GM23338 (cell line): ENCODE measurements around the gene PLEK. TPM values are rescaled to one million over a fixed set of nuclear protein-coding genes. Genes with fewer than 3 reads are reported as not detected.
"Not testable (repeated sequence)": the region's sequence is repeated elsewhere in the genome, so short reads cannot be mapped to it uniquely, and the experiment has no call there.

Experiments used
- ATAC-seq: fragments of 200-7000 bp; cut with Tn5 transposase; 3 replicates; pipeline ENCODE4 v1.9.1; 2020
- DNase-seq: peaks from one replicate; pipeline ENCODE4 v3.0.0-alpha.2; 2015; ENCODE audit warnings: low spot score
- H2AFZ ChIP-seq: fragments of 200-600 bp; sonication (generic); 2 replicates; pipeline ENCODE4 v1.8.0; 2016; ENCODE audit warnings: antibody characterized with exemption, mild to moderate bottlenecking, moderate library complexity
- H3F3A ChIP-seq: fragments of 200-600 bp; sonication (generic); replicated peaks from 2 replicates; pipeline ENCODE4 v1.8.0; 2017; ENCODE audit warnings: antibody characterized with exemption, mixed run types, low read depth
- H3K27ac ChIP-seq: fragments of 200-600 bp; sonication (generic); 2 replicates; pipeline ENCODE4 v1.6.1; 2016; ENCODE audit warnings: low read depth
- H3K27me3 ChIP-seq: fragments of 200-600 bp; sonication (generic); 2 replicates; pipeline ENCODE4 v1.8.0; 2016; ENCODE audit warnings: mild to moderate bottlenecking, mixed run types, moderate library complexity; ENCODE audit not compliant: insufficient read depth
- H3K36me3 ChIP-seq: fragments of 200-600 bp; sonication (generic); 2 replicates; pipeline ENCODE4 v1.8.0; 2016; ENCODE audit warnings: mild to moderate bottlenecking; ENCODE audit not compliant: insufficient read depth
- H3K4me1 ChIP-seq: fragments of 200-600 bp; sonication (generic); 2 replicates; pipeline ENCODE4 v1.8.0; 2016; ENCODE audit warnings: mild to moderate bottlenecking, moderate library complexity; ENCODE audit not compliant: insufficient read depth
- H3K4me2 ChIP-seq: fragments of 200-600 bp; sonication (generic); 2 replicates; pipeline ENCODE4 v1.7.1; 2017; ENCODE audit warnings: mixed run types
- H3K4me3 ChIP-seq: fragments of 200-600 bp; sonication (generic); 2 replicates; pipeline ENCODE4 v1.6.1; 2016; ENCODE audit warnings: mixed run types
- H3K79me2 ChIP-seq: fragments of 200-600 bp; sonication (generic); replicated peaks from 2 replicates; pipeline ENCODE4 v1.8.0; 2017; ENCODE audit warnings: mild to moderate bottlenecking; ENCODE audit not compliant: insufficient read depth
- H3K9me2 ChIP-seq: fragments of 200-600 bp; sonication (generic); 2 replicates; pipeline ENCODE4 v1.8.0; 2017; ENCODE audit not compliant: insufficient read depth
- H4K20me1 ChIP-seq: fragments of 200-600 bp; sonication (generic); replicated peaks from 2 replicates; pipeline ENCODE4 v1.8.0; 2017; ENCODE audit warnings: mild to moderate bottlenecking; ENCODE audit not compliant: insufficient read depth
- H3K27ac Mint-ChIP-seq: 2 replicates; pipeline ENCODE4 v1.8.0; 2020; ENCODE audit warnings: inconsistent platforms, mild to moderate bottlenecking, moderate library complexity, mixed read lengths
- H3K27me3 Mint-ChIP-seq: 3 replicates; pipeline ENCODE4 v1.8.0; 2022; ENCODE audit warnings: low read depth, mild to moderate bottlenecking, moderate library complexity, mixed read lengths, inconsistent platforms; ENCODE audit not compliant: insufficient read depth, poor library complexity
- H3K36me3 Mint-ChIP-seq: 3 replicates; pipeline ENCODE4 v1.8.0; 2021; ENCODE audit warnings: low read depth, mild to moderate bottlenecking, inconsistent platforms, moderate library complexity, mixed read lengths
- H3K4me1 Mint-ChIP-seq: 3 replicates; pipeline ENCODE4 v1.8.0; 2020; ENCODE audit warnings: mild to moderate bottlenecking, inconsistent platforms, mixed read lengths
- H3K4me3 Mint-ChIP-seq: 3 replicates; pipeline ENCODE4 v1.8.0; 2021; ENCODE audit warnings: moderate library complexity, mild to moderate bottlenecking, inconsistent platforms, mixed read lengths
- H3K9me3 Mint-ChIP-seq: 3 replicates; pipeline ENCODE4 v1.8.0; 2020; ENCODE audit warnings: moderate library complexity, mild to moderate bottlenecking, inconsistent platforms, mixed read lengths
- EZH2 ChIP-seq: fragments of 200-600 bp; sonication (generic); IDR thresholded peaks from one replicate; pipeline ENCODE4 v1.8.0; 2017; ENCODE audit warnings: antibody characterized with exemption, mild to moderate bottlenecking, low read depth; ENCODE audit not compliant: unreplicated experiment
- JUNB ChIP-seq: IDR thresholded peaks from one replicate; pipeline ENCODE4 v1.6.1; 2016; ENCODE audit warnings: antibody characterized with exemption; ENCODE audit not compliant: unreplicated experiment
- NANOG ChIP-seq: IDR thresholded peaks from 2 replicates; pipeline ENCODE4 v1.6.1; 2016; ENCODE audit warnings: antibody characterized with exemption, borderline replicate concordance
- POLR2AphosphoS5 ChIP-seq: IDR thresholded peaks from 2 replicates; pipeline ENCODE4 v1.6.1; 2016; ENCODE audit warnings: antibody characterized with exemption, low read depth
- STAT1 ChIP-seq: IDR thresholded peaks from one replicate; pipeline ENCODE4 v1.6.1; 2016; ENCODE audit warnings: antibody characterized with exemption; ENCODE audit not compliant: unreplicated experiment
- ZNF114 ChIP-seq: fragments of 250-450 bp; sonication (Bioruptor Pico); IDR thresholded peaks from 2 replicates; pipeline ENCODE4 v1.5.0; 2020; ENCODE audit warnings: mild to moderate bottlenecking, moderate library complexity
- polyA plus RNA-seq: library from polyadenylated mRNA; unstranded; fragments of >200 nt; fragmentation: Nextera tagmentation; extraction: Ambion mirVana; gene quantifications from 2 replicates; pipeline ENCODE4 v1.2.1, GENCODE V29; 2016
- total RNA-seq: library from RNA; depleted of rRNA; stranded (reverse); fragments of >200 nt; shearing (Covaris generic); gene quantifications from 2 replicates; pipeline ENCODE4 v1.2.3, GENCODE V29; 2014
- TF ChIP-seq, protein P1 (sequence below): fragments of 250-450 bp; sonication (Bioruptor Pico); IDR thresholded peaks from 2 replicates; pipeline ENCODE4 v1.5.0; 2020; ENCODE audit warnings: mild to moderate bottlenecking, moderate library complexity
- TF ChIP-seq, protein P2 (sequence below), 2 experiments: fragments of 200-600 bp in 1 of 2; sonication (generic) in 1 of 2; conservative IDR thresholded peaks; 2 replicates each; pipeline versions ENCODE4 v1.5.1 to v1.6.1; 2016 to 2017; ENCODE audit warnings: antibody characterized with exemption in 2 of 2, low read depth in 2 of 2, mild to moderate bottlenecking in 2 of 2, moderate library complexity in 1 of 2
- TF ChIP-seq, protein P3 (sequence below): IDR thresholded peaks from one replicate; pipeline ENCODE4 v1.6.1; 2018; ENCODE audit warnings: antibody characterized with exemption; ENCODE audit not compliant: unreplicated experiment

PLEK gene
- total and polyA plus RNA-seq, 2 experiments from 2014 or later = 0.06 TPM; not detected in 1

DNA sequence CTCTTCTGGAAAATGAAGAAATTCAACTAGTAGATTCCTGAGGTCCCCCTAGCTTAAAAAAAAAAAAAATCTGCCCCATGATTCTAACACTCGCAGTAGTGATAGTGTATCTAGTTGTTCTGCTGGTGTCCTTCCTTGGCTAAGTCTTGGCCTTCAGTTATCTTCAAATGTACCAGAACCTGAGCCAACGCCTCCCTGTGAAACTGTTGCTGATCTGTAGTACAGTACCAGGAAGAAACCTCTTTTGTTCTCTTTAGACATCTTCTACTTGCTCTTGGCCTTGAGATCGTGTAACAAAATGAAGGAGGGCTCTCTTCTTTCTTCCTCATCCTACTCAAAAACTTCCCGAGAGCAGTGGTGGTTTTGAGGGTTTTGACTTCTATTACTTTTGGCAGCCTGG lies 31.0 kb downstream of the PLEK start:
- no peak overlapping the region for H3K4me3 Mint-ChIP-seq
- H3K79me2 ChIP-seq = no peaks in the 10 kb centered on the region
- no peaks in the 10 kb centered on the region for H3F3A ChIP-seq
- no peak overlapping the region for H3K4me2 ChIP-seq
- ATAC-seq (no peak), DNase-seq (no peak)
- peaks cover 14% of the 10 kb centered on the region; the same call in 2 of the 3 replicates for H3K9me3 Mint-ChIP-seq
- H3K27ac ChIP-seq = no peak overlapping the region
- no peaks in the 10 kb centered on the region for H4K20me1 ChIP-seq
- H3K27me3 Mint-ChIP-seq = no peaks in the 10 kb centered on the region
- H3K4me1 Mint-ChIP-seq = no peaks in the 10 kb centered on the region
- no peak overlapping the region for H3K27ac Mint-ChIP-seq
- H3K4me1 ChIP-seq = no peaks in the 10 kb centered on the region
- 0 out of 2 replicates have a peak overlapping the region, but pooled peaks have one; percentile 3 for H2AFZ ChIP-seq
- no peaks in the 10 kb centered on the region for H3K36me3 ChIP-seq
- H3K9me2 ChIP-seq = no peaks in the 10 kb centered on the region
- no peaks in the 10 kb centered on the region for H3K36me3 Mint-ChIP-seq
- TF ChIP-seq NANOG (no peak), POLR2AphosphoS5 (no peak), STAT1 (no peak), EZH2 (no peak), ZNF114 (CRISPR knock-in tag) (no peak), JUNB (no peak)
- TF ChIP-seq, protein P1, sequence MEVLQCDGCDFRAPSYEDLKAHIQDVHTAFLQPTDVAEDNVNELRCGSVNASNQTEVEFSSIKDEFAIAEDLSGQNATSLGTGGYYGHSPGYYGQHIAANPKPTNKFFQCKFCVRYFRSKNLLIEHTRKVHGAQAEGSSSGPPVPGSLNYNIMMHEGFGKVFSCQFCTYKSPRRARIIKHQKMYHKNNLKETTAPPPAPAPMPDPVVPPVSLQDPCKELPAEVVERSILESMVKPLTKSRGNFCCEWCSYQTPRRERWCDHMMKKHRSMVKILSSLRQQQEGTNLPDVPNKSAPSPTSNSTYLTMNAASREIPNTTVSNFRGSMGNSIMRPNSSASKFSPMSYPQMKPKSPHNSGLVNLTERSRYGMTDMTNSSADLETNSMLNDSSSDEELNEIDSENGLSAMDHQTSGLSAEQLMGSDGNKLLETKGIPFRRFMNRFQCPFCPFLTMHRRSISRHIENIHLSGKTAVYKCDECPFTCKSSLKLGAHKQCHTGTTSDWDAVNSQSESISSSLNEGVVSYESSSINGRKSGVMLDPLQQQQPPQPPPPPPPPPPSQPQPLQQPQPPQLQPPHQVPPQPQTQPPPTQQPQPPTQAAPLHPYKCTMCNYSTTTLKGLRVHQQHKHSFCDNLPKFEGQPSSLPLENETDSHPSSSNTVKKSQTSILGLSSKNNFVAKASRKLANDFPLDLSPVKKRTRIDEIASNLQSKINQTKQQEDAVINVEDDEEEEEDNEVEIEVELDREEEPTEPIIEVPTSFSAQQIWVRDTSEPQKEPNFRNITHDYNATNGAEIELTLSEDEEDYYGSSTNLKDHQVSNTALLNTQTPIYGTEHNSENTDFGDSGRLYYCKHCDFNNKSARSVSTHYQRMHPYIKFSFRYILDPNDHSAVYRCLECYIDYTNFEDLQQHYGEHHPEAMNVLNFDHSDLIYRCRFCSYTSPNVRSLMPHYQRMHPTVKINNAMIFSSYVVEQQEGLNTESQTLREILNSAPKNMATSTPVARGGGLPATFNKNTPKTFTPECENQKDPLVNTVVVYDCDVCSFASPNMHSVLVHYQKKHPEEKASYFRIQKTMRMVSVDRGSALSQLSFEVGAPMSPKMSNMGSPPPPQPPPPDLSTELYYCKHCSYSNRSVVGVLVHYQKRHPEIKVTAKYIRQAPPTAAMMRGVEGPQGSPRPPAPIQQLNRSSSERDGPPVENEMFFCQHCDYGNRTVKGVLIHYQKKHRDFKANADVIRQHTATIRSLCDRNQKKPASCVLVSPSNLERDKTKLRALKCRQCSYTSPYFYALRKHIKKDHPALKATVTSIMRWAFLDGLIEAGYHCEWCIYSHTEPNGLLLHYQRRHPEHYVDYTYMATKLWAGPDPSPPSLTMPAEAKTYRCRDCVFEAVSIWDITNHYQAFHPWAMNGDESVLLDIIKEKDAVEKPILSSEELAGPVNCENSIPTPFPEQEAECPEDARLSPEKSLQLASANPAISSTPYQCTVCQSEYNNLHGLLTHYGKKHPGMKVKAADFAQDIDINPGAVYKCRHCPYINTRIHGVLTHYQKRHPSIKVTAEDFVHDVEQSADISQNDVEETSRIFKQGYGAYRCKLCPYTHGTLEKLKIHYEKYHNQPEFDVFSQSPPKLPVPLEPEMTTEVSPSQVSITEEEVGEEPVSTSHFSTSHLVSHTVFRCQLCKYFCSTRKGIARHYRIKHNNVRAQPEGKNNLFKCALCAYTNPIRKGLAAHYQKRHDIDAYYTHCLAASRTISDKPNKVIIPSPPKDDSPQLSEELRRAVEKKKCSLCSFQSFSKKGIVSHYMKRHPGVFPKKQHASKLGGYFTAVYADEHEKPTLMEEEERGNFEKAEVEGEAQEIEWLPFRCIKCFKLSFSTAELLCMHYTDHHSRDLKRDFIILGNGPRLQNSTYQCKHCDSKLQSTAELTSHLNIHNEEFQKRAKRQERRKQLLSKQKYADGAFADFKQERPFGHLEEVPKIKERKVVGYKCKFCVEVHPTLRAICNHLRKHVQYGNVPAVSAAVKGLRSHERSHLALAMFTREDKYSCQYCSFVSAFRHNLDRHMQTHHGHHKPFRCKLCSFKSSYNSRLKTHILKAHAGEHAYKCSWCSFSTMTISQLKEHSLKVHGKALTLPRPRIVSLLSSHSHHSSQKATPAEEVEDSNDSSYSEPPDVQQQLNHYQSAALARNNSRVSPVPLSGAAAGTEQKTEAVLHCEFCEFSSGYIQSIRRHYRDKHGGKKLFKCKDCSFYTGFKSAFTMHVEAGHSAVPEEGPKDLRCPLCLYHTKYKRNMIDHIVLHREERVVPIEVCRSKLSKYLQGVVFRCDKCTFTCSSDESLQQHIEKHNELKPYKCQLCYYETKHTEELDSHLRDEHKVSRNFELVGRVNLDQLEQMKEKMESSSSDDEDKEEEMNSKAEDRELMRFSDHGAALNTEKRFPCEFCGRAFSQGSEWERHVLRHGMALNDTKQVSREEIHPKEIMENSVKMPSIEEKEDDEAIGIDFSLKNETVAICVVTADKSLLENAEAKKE (CRISPR knock-in tag) = no peak
- TF ChIP-seq, protein P2, sequence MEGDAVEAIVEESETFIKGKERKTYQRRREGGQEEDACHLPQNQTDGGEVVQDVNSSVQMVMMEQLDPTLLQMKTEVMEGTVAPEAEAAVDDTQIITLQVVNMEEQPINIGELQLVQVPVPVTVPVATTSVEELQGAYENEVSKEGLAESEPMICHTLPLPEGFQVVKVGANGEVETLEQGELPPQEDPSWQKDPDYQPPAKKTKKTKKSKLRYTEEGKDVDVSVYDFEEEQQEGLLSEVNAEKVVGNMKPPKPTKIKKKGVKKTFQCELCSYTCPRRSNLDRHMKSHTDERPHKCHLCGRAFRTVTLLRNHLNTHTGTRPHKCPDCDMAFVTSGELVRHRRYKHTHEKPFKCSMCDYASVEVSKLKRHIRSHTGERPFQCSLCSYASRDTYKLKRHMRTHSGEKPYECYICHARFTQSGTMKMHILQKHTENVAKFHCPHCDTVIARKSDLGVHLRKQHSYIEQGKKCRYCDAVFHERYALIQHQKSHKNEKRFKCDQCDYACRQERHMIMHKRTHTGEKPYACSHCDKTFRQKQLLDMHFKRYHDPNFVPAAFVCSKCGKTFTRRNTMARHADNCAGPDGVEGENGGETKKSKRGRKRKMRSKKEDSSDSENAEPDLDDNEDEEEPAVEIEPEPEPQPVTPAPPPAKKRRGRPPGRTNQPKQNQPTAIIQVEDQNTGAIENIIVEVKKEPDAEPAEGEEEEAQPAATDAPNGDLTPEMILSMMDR (conservative IDR thresholded peaks at IDR 0.05; ENCODE audit: low read depth in 2 of 2) = no peak
- TF ChIP-seq, protein P3, sequence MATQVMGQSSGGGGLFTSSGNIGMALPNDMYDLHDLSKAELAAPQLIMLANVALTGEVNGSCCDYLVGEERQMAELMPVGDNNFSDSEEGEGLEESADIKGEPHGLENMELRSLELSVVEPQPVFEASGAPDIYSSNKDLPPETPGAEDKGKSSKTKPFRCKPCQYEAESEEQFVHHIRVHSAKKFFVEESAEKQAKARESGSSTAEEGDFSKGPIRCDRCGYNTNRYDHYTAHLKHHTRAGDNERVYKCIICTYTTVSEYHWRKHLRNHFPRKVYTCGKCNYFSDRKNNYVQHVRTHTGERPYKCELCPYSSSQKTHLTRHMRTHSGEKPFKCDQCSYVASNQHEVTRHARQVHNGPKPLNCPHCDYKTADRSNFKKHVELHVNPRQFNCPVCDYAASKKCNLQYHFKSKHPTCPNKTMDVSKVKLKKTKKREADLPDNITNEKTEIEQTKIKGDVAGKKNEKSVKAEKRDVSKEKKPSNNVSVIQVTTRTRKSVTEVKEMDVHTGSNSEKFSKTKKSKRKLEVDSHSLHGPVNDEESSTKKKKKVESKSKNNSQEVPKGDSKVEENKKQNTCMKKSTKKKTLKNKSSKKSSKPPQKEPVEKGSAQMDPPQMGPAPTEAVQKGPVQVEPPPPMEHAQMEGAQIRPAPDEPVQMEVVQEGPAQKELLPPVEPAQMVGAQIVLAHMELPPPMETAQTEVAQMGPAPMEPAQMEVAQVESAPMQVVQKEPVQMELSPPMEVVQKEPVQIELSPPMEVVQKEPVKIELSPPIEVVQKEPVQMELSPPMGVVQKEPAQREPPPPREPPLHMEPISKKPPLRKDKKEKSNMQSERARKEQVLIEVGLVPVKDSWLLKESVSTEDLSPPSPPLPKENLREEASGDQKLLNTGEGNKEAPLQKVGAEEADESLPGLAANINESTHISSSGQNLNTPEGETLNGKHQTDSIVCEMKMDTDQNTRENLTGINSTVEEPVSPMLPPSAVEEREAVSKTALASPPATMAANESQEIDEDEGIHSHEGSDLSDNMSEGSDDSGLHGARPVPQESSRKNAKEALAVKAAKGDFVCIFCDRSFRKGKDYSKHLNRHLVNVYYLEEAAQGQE = no peak
- no peaks in the 10 kb centered on the region for H3K27me3 ChIP-seq
- no peak overlapping the region for H3K4me3 ChIP-seq

DNA sequence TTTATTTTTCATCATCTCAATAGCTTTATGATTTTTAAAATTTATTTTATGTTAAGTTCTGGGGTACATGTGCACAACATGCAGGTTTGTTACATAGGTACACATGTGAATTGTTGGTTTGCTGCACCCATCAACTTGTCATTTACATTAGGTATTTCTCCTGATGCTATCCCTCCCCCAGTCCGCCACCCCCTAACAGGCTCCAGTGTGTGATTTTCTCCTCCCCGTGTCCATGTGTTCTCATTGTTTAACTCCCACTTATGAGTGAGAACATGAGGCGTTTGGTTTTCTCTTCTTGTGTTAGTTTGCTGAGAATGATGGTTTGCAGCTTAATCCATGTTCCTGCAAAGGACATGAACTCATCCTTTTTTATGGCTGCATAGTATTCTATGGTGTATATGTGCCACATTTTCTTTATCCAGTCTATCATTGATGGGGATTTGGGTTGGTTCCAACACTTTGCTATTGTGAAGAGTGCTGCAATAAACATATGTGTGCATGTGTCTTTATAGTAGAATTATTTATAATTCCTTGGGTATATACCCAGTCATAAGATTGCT lies 32.7 kb downstream of the PLEK start:
- H3K4me2 ChIP-seq, H3K36me3 ChIP-seq, H3K4me1 Mint-ChIP-seq, H4K20me1 ChIP-seq, H3K36me3 Mint-ChIP-seq, H3K4me1 ChIP-seq, H3K27me3 Mint-ChIP-seq, DNase-seq, H3K27me3 ChIP-seq, H3K79me2 ChIP-seq, H3K27ac Mint-ChIP-seq, H3K27ac ChIP-seq, H2AFZ ChIP-seq, H3K9me2 ChIP-seq, H3F3A ChIP-seq, ATAC-seq, H3K4me3 ChIP-seq, H3K4me3 Mint-ChIP-seq: not testable (repeated sequence)
- peaks cover 14% of the 10 kb centered on the region; the same call in 2 of the 3 replicates for H3K9me3 Mint-ChIP-seq
